ELR (cell line): ENCODE results near the gene MSLN.
"Not testable (repeated sequence)": the region's sequence is repeated elsewhere in the genome, so short reads cannot be mapped to it uniquely, and the experiment has no call there.

Experiments used
- DNase-seq: peaks from one replicate; pipeline ENCODE4 v3.0.0-alpha.2; 2015; ENCODE audit warnings: low read depth

The MSLN gene

DNA sequence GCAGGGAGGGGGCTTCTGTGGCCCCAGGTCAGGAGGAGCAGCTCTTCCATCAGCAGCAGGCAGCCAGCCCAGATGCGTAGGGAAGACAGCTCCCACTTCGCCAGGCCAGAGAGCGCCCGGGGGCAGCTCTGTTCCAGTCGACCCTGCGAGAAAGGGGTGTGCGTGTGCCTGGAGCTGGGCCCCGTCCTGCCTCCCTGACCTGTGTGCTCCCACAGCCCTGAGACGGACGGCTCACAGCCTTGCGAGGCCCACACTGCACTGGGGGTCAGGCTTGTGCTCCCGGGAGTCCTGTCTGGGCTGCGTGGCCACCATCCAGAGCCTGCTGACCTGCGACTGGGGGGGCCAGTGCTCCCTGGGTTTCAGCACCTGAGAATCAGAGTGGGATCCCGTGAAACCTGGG is 469 bp upstream of the MSLN start:
- no peak for DNase-seq

DNA sequence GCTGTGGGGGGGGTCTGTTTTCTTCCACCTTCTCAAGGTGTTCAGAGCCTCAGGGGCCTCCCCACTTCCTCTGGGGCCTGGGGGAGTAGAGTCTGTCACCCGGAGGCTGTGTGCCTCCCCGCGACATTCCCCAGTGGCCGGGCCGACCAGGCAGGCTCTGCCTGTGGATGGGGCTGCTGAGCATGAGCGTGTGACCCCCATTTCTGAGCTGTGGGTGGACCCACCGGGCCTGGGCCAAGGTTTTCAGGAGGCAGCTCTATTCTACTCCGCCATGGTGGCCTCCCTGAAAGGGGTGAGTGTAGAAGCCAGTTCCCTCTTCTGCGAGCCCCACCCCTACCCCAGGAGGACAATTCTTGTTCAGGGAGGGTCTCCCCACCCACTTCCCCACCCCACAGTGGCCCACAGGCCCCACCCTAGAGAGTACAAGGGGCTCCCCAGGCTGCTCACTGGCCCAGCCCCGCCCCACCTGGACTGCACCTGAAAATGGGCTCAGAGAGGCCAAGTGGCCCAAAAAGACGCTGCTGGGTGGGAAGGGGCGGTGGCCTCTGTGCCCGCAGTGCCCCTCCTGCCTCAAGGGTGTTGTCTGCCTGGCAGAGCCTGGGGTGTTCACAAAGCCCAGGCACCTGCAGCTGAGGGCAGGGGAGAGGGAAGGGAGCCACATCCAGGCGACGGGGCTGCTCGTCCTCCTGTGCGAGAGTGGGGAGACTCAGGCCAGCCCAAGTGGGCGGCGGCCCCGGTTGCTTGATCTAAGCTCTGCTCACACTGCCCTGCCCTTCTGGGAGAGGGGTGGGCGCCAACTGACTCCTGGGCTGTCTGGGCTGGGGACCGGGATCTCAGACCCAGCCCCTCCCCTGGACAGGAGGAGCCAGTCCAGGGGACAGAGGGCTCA is 1.3 kb downstream of the MSLN start:
- DNase-seq = no peak

DNA sequence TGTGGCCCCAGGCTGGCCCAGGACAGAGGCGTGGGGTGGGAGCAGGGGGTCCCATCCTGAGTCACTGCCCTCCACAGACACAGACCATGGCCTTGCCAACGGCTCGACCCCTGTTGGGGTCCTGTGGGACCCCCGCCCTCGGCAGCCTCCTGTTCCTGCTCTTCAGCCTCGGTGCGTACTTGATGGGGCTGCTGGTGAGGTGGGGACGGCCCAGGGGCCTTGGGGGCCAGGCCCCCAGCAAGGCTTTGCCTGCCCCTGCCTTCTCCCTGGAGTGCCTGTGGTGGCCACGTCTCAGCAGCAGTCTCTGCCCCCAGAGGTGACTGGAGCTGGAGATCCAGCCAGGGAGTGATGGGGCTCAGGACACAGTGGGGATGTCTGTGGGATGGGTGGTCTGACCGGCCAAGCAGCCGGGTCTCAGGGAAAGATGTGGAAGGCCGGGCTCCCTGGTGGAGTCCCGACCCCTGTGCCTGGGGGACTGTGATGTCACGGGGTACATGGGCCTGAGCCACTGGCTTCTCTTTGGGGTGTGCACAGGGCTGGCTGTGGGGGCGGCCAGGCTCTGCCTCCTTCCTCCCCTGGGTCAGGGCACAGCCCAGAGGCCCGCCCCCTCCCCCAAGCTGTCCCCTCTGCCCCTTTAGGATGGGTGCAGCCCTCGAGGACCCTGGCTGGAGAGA is 2.2 kb downstream of the MSLN start:
- no peak for DNase-seq

DNA sequence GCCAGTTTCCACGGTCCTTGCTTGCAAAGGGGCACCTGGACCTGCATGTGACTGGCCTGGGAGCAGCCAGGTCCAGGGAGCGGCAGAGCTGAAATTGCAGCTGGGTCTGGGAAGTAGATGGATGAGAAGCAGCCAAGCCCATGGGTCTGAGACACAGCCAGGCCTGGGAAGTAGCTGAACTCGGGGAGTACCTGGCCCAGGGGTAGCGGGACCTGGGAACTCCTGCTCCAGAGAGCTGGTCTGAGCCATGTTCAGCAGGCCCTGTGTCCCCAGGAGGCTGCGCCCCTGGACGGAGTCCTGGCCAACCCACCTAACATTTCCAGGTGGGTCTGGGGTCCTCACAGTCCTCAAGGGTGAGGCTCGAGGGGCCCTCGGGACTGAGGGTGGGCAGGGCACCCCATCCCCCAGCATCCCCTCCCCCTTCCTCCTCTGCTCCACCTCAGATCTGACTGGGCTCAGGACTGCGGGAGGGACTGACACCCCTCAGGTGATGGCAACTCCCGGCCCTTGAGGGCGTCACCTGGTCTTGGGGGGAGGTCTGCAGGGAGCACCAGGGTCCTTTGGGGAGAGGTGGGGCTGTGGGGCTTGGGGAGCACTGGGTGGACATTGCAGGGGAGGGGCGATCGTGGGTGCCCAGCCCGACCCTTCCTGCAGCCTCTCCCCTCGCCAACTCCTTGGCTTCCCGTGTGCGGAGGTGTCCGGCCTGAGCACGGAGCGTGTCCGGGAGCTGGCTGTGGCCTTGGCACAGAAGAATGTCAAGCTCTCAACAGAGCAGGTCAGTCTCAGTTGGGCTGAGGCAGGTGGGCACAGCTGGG is 3.0 kb downstream of the MSLN start:
- DNase-seq = no peak

DNA sequence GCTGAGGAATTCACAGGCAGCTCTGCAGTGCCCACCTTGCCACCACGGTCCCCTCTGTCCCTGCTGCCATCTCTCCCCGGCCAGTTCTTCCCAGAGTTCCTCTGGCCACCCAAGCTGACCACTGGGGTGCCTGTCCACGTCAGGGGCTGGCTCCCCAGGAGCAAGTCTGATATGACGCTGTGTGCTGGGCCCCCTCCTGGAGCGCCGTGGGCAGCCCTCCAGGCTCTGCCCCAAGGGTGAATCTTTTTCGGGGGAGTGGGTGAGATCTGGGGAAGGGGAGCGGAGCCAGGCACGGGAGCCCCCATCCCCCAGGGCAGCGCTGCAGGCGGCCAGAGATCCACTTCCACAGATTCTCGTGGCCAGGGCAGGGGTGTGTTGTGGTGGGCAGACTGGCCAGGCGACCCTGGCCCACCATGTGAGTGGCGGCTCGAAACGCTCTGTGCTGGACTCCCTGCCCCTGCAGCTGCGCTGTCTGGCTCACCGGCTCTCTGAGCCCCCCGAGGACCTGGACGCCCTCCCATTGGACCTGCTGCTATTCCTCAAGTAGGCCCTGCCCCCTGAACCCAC is 3.7 kb downstream of the MSLN start:
- DNase-seq = no peak

DNA sequence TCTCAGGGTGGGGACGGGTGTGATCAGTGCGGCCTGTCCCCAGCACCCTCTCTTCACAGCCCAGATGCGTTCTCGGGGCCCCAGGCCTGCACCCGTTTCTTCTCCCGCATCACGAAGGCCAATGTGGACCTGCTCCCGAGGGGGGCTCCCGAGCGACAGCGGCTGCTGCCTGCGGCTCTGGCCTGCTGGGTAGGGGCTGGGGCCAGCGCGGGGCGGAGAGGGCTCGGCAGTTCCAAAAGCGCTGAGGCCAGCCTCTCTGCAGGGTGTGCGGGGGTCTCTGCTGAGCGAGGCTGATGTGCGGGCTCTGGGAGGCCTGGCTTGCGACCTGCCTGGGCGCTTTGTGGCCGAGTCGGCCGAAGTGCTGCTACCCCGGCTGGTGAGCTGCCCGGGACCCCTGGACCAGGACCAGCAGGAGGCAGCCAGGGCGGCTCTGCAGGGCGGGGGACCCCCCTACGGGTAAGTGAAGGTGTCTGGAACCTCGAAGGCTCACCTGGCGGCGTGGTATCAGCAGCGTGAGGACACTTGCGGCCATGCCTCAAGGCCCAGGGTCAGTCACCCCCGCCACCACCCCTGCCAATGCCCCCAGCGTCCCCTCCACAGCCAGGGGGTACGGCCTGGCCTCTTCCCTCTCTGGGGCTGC is 4.4 kb downstream of the MSLN start:
- no peak for DNase-seq

DNA sequence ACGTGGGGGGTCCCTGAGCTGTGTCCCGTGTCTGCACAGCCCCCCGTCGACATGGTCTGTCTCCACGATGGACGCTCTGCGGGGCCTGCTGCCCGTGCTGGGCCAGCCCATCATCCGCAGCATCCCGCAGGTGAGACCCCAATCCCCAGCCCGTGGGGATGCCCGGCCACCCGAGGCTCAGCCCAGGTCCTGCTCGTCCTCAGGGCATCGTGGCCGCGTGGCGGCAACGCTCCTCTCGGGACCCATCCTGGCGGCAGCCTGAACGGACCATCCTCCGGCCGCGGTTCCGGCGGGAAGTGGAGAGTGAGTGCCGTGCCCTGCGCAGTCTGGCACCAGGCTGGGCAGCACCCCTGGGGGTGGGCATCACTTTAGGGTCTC is 4.9 kb downstream of the MSLN start:
- no peak for DNase-seq

DNA sequence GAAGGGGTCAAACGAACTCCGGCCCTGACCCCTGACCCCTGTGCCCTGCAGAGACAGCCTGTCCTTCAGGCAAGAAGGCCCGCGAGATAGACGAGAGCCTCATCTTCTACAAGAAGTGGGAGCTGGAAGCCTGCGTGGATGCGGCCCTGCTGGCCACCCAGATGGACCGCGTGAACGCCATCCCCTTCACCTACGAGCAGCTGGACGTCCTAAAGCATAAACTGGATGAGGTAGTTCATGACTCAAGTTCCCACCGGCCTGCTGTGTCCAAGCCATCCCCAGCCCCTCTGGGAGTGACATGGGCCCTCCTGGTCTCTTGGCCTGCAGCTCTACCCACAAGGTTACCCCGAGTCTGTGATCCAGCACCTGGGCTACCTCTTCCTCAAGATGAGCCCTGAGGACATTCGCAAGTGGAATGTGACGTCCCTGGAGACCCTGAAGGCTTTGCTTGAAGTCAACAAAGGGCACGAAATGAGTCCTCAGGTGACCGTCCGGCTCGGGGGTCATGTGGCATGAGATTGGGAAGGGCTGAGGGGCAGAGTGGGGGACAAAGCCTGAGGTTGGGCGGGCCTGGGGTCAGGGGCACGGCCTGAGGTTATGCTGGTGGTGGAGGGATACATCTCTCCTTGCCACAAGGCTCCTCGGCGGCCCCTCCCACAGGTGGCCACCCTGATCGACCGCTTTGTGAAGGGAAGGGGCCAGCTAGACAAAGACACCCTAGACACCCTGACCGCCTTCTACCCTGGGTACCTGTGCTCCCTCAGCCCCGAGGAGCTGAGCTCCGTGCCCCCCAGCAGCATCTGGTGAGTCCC is 5.7 kb downstream of the MSLN start:
- no peak for DNase-seq

DNA sequence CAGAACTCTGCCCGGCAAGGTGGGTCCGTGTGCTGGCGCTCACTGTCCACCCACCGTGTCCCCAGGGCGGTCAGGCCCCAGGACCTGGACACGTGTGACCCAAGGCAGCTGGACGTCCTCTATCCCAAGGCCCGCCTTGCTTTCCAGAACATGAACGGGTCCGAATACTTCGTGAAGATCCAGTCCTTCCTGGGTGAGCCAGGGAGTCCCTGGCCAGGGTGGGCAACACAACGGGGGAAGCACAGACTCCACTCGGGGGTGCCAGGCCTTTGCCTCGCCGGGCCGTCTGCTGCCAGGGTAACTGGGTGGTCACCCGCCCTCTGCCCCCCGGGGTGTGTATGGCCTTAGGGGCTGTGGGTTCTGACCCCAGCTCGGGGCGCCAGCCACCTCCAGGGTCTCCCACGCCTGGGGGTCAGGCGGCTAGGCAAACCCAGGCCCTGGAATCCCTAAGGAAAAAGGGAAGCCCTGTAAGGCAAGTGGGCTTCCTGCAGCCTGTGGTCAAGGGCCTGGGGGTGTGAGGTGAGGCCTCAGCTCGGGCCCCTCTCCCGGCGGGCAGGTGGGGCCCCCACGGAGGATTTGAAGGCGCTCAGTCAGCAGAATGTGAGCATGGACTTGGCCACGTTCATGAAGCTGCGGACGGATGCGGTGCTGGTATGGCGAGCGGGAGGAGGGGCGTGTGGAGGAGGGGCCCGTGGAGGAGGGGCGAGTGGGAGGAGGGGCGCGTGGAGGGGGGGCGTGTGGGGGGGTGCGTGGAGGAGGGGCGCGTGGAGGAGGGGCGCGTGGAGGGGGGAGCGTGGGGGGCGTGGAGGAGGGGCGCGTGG is 6.5 kb downstream of the MSLN start:
- DNase-seq = no peak

DNA sequence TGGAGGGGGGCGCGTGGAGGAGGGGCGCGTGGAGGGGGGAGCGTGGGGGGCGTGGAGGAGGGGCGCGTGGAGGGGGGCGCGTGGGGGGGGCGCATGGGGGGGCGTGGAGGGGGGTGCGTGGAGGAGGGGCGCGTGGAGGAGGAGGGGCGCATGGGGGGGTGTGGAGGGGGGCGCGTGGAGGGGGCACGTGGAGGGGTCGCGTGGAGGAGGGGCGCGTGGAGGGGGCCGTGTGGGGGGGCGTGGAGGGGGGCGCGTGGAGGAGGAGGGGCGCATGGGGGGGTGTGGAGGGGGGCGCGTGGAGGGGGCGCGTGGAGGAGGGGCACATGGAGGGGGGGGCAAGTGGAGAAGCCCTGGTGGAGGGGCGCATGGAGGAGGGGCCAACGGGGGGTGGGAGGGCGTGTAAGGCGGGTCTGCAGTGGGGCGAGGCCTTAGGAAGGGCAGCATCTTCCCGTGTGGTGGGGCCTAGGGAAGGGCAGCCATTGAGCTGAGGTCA is 7.3 kb downstream of the MSLN start:
- DNase-seq = no peak

DNA sequence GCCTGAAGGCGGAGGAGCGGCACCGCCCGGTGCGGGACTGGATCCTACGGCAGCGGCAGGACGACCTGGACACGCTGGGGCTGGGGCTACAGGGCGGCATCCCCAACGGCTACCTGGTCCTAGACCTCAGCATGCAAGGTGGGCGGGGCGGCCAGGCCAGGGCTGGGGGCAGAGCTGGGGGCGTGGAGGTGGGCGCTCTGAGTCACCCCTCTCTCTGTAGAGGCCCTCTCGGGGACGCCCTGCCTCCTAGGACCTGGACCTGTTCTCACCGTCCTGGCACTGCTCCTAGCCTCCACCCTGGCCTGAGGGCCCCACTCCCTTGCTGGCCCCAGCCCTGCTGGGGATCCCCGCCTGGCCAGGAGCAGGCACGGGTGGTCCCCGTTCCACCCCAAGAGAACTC is 7.9 kb downstream of the MSLN start:
- no peak for DNase-seq

DNA sequence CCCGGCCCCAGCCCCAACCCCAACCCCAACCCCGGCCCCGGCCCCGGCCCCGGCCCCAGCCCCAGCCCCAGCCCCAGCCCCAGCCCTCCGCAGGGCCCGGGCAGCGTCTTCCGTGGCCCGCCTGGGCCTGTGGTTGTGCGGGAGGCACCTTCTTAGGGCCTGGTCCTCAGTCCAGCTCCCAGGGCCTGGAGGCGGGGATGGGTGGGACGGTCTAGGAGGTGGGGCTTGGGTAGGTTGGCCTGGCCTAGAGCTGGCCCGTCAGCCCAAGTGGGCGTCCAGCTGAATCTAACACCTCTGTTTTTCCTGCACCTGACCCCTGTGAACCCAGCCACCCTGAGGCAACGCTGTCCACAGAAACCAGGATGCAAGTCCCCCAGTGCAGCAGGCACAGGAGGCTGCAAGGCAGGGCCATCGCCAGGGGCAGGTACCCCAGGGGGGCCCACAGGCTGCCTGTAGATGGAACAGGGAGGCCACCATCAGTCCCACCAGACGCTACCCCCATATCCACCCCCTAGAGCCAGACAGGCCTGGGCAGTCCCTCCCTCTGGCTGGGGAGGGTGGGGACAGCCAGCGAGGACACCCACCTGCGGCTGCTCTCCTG is 8.8 kb downstream of the MSLN start:
- DNase-seq = no peak

DNA sequence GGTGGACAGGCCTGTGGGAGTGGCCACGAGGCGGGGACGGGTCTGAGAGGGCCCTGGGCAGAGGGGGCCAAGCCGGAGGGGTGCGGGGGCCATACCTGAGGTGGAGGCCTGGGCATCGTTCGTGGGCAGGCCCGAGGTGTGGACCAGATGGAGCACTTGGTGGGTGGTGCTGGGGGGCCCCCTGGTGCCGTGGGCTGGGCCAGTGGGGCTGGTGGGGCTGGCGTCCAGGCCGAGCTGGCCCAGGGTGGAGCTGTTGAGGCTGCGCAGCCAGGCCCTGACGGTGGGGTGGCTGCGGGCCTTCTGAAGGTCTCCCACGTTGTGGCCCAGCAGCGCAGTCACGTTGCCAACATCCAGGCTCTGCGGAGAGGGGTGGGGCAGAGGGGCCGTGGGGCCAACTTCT is 9.4 kb downstream of the MSLN start:
- DNase-seq = no peak

DNA sequence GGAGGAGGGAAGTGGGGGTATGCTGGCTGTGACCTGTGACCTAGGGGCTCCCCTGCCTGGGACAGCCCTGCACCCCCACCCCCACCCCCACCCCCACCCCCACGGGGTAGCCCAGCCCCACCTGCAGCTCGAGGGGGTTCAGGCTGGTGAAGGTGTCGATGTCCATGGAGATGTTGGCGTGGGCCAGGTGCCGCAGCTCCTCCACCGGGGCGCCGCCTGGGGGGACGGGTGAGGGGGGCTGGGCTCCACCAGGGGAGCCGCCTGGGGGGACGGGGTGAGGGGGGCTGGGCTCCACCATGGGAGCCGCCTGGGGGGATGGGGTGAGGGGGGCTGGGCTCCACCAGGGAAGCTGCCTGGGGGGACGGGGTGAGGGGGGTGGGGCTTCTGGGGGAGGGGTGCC is 9.9 kb downstream of the MSLN start:
- DNase-seq = no peak

DNA sequence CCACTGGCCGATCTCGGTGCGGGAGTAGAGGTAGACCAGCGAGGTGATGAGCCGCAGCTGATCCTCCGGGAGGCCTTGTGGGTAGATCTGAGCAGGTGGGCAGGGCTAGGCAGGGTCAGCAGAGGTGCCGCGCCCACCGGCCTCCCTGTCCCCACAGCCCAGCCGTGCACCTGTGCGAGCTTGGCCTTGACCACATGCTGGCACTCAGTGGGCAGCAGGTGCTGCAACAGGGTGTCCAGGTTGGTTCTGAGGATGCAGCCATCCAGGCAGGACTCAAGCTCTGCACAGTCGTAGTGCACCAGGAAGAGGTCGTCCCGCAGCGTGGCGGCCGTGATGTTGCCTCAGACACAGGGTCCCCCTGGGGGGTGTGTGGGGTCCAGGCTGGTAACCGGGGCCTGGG is 12.4 kb downstream of the MSLN start:
- DNase-seq = no peak

DNA sequence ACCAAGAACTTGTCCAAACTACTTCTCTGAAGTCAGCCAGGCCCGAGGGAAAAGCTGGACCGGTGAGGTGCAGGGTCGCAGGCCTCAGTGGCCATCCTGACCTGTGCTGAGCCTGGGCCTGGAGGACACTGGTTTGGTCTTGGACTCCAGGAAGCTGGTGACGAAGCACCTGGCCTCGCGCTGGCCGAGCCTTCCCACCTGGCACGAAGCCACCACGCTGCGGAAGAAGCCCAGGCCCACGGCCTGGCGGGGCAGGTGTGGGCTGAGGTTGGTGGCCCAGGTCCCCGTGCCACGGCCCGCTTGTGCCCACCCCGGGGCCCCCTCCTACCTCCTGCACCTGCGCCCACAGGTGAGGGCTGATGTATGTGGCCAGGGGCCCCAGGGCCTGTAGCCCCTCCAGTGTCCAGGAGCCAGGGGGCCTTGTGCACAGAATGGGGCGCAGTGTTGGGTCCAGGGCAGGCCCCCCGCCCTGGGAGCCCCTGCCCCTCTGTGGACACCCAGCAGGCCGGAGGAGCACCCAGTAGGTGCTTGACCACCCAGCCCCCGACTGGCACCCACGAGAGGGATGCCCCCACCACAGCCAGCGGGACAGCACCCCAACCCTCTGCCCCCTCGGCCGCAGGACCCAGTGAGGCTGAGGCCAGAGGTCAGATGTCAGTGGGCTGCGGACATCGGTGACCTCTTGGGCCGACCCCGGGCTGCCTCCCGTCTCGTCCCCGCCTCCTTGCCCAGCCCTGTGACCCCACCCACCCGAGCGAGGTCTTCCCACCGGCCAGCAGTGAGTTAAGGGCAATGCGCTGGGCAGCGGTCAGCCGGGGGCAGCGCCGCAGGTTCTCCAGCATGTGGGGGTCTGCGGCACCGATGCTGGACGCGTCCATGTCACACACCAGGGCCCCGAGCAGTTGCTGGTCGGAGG is 13.8 kb downstream of the MSLN start:
- DNase-seq = no peak

DNA sequence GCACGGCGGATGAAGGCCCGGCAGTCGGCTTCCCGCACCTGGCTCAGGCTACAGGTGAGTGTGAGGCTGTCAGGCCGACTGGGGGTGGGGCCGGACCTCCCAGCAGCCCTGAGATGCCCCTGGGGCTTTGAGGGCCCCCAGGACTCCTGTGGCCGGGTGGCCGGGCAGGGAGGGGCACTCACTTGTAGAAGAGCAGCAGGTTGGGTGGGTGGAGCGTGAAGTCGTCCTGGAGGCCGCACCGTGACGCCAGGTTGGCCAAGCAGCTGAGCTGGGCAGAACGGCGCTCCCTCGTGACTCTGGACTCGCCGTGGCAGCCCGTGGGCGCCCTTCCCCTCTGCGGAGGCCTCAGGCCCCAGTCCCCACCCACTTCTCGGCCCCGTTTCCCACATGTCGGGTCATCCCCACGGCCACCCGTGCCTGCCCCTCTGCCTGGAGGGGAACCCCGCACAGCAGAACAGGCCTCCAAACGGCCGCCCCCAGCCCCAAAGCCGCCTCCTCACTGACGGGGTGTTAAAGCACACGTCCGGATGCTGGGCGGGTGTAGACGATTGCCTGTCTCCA is 14.8 kb downstream of the MSLN start:
- DNase-seq = no peak

DNA sequence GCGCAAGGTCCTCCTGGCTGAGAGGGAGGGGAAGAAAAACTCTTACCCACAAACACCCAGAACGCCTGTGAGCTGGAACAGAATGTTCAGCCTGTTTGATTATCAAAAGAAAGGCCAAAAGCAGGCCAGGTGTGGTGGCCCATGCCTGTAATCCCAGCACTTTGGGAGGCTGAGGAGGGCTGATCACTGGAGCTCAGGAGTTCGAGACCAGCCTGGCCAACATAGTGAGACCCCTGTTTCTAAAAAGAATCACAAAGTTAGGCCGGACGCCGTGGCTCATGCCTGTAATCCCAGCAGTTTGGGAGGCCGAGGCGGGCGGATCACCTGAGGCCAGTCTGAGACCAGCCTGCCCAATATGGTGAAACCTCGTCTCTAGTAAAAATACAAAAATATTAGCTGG is 15.8 kb downstream of the MSLN start:
- DNase-seq = not testable (repeated sequence)
